Inflammatory macrophage treated with lipopolysaccharide for 4 hours (primary cell): ENCODE data around the gene ARSK.
"Not testable (repeated sequence)": the region's sequence is repeated elsewhere in the genome, so short reads cannot be mapped to it uniquely, and the experiment has no call there.

Source experiments
- DNase-seq: peaks from one replicate; pipeline ENCODE4 v3.0.0-alpha.2; 2020

The ARSK gene

GRCh38 chr5:95621839-95622629, 67.1 kb downstream of the ARSK start:
- DNase-seq: no peak

- no peak for DNase-seq
These were observed 68.8 kb downstream of the ARSK start for GRCh38 chr5:95623706-95624105.

- no peak for DNase-seq
These were observed 69.5 kb downstream of the ARSK start for GRCh38 chr5:95624368-95624767.

- DNase-seq: no peak
These were observed 71.8 kb downstream of the ARSK start for GRCh38 chr5:95626701-95627100.

GRCh38 chr5:95627971-95628810, 73.3 kb downstream of the ARSK start:
- no peak for DNase-seq

GRCh38 chr5:95628933-95629332, 74.0 kb downstream of the ARSK start:
- DNase-seq: peak; percentile 46

GRCh38 chr5:95630394-95630917, 75.6 kb downstream of the ARSK start:
- peak; percentile 47 for DNase-seq

- peak; percentile 95 for DNase-seq
These were observed 76.5 kb downstream of the ARSK start for GRCh38 chr5:95631255-95631958.

- peak; percentile 95 for DNase-seq
These were observed 77.2 kb downstream of the ARSK start for GRCh38 chr5:95631991-95632675.

GRCh38 chr5:95632942-95633341, 78.0 kb downstream of the ARSK start:
- not testable (repeated sequence) for DNase-seq

GRCh38 chr5:95633671-95634070, 78.8 kb downstream of the ARSK start:
- DNase-seq: no peak

- DNase-seq: no peak
These were observed 79.2 kb downstream of the ARSK start for GRCh38 chr5:95634081-95634480.

GRCh38 chr5:95638632-95639031, 83.7 kb downstream of the ARSK start:
- no peak for DNase-seq

GRCh38 chr5:95641741-95642220, 86.9 kb downstream of the ARSK start:
- DNase-seq: no peak

- no peak for DNase-seq
These were observed 88.3 kb downstream of the ARSK start for GRCh38 chr5:95643152-95643551.

GRCh38 chr5:95644351-95645042, 89.6 kb downstream of the ARSK start:
- DNase-seq: peak; percentile 56

- DNase-seq: not testable (repeated sequence)
These were observed 91.3 kb downstream of the ARSK start for GRCh38 chr5:95646226-95646568.

- DNase-seq: peak; percentile 99
These were observed 91.9 kb downstream of the ARSK start, which contains the start of gene RFESD for GRCh38 chr5:95646569-95647431. TSS of gene RFESD (plus strand) at chr5:95646777. CDS start at chr5:95652272, 5,495 bp downstream.

- DNase-seq: peak; percentile 70
These were observed 93.3 kb downstream of the ARSK start for GRCh38 chr5:95647886-95648860.
